Thyroid gland (tissue), 4 donors: Measurements from ENCODE around the gene PLXNC1. TPM values are rescaled to one million over a fixed set of nuclear protein-coding genes. Genes with fewer than 3 reads are reported as not detected.

Source experiments
- DNase-seq, 2 donors: peaks; one replicate each; pipeline ENCODE4 v3.0.0-alpha.2; 2019
- H3K27ac ChIP-seq, 3 donors: fragments of 200-600 bp; sonication (generic); 1 replicate in 2 of 3; 2 replicates in 1 of 3; pipeline ENCODE4 v1.5.1; 2016 to 2019; ENCODE audit warnings: mild to moderate bottlenecking in 1 of 3, moderate library complexity in 1 of 3
- H3K27me3 ChIP-seq: fragments of 200-600 bp; sonication (generic); one replicate; pipeline ENCODE4 v1.5.1; 2019
- H3K36me3 ChIP-seq, 2 donors: fragments of 200-600 bp; sonication (generic); one replicate each; pipeline ENCODE4 v1.5.1; 2016 to 2019
- H3K4me1 ChIP-seq, 2 donors: fragments of 200-600 bp; sonication (generic); one replicate each; pipeline ENCODE4 v1.5.1; 2017 to 2019
- H3K4me3 ChIP-seq, 3 donors: fragments of 200-600 bp; sonication (generic); replicated peaks in 1 of 3; 1 replicate in 2 of 3; 2 replicates in 1 of 3; pipeline ENCODE4 v1.5.1; 2016; ENCODE audit warnings: mild to moderate bottlenecking in 1 of 3
- H3K9me3 ChIP-seq: fragments of 200-600 bp; sonication (generic); one replicate; pipeline ENCODE4 v1.5.1; 2017
- POLR2A ChIP-seq, 2 donors: fragments of 450-650 bp; IDR thresholded peaks; one replicate each; pipeline ENCODE4 v1.6.1; 2017; ENCODE audit warnings: antibody characterized with exemption in 2 of 2, mild to moderate bottlenecking in 2 of 2, moderate library complexity in 1 of 2
- WGBS, 2 donors: methylation state at CpG; one replicate each; pipeline ENCODE4 v1.1.5; 2017; 5-methylcytosine and 5-hydroxymethylcytosine counted together
- intact Hi-C: fragments of 100-400 bp; cut with DNase I; formaldehyde crosslinking; loops from one replicate; pipeline ENCODE4 v1.15.1; 2023
- total RNA-seq, 4 donors: library from RNA; depleted of rRNA; stranded (reverse); fragments of >200 nt; gene quantifications; one replicate each; pipeline ENCODE4 v1.2.3, GENCODE V29; 2016
- TF ChIP-seq, protein P1 (sequence below), 6 experiments: fragments of 200-600 bp in 3 of 6; fragments of 450-650 bp in 3 of 6; sonication (generic) in 3 of 6; IDR thresholded peaks; one replicate each; pipeline ENCODE4 v1.5.1; 2016 to 2019; ENCODE audit warnings: antibody characterized with exemption in 6 of 6, mild to moderate bottlenecking in 2 of 6, inconsistent platforms in 1 of 6, moderate library complexity in 1 of 6

PLXNC1 gene
- total RNA-seq, 4 donors from 2014 or later, result 4.5 to 7.2 (median 5.1) TPM

DNA sequence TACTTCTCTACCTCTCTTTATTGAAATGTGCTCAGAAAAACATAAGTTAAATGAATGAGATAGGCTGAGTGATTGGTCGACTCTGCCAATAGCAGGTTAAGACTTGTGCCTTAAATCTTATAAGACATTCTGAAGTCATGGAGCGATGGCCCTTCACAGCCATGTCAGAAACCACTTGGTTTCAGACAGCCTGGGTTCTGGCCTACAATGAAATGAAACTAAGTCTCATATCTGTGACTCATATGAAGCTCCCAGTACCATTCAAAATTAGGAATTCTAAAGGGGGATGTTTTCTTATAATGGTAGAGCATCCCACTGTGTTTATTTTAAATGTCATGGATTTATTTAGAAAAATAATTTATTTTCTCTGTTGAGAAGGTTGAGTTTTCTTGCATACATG lies 42.6 kb downstream of the PLXNC1 start:
- WGBS, 2 donors, result 96 to 98% methylated on average over 2 of the region's 2 CpGs
- Histone ChIP-seq H3K27me3 (no peaks in the 10 kb centered on the region), H3K36me3 (no peaks in the 10 kb centered on the region), H3K27ac (no peak overlapping the region), H3K4me1 (no peaks in the 10 kb centered on the region), H3K9me3 (no peaks in the 10 kb centered on the region), H3K4me3 (no peak overlapping the region)
- intact Hi-C loops, result no loop called here
- TF ChIP-seq, protein P1, sequence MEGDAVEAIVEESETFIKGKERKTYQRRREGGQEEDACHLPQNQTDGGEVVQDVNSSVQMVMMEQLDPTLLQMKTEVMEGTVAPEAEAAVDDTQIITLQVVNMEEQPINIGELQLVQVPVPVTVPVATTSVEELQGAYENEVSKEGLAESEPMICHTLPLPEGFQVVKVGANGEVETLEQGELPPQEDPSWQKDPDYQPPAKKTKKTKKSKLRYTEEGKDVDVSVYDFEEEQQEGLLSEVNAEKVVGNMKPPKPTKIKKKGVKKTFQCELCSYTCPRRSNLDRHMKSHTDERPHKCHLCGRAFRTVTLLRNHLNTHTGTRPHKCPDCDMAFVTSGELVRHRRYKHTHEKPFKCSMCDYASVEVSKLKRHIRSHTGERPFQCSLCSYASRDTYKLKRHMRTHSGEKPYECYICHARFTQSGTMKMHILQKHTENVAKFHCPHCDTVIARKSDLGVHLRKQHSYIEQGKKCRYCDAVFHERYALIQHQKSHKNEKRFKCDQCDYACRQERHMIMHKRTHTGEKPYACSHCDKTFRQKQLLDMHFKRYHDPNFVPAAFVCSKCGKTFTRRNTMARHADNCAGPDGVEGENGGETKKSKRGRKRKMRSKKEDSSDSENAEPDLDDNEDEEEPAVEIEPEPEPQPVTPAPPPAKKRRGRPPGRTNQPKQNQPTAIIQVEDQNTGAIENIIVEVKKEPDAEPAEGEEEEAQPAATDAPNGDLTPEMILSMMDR (IDR thresholded peaks at IDR 0.05), result no peak
- TF ChIP-seq POLR2A (IDR thresholded peaks at IDR 0.05), result no peak
- no peak for DNase-seq

GRCh38 chr12:94191811-94192210 lies 43.4 kb downstream of the PLXNC1 start:
- no peak for DNase-seq
- H3K36me3 ChIP-seq, result no peaks in the 10 kb centered on the region
- 89 to 94% methylated on average over 1 of the region's 1 CpG for WGBS, 2 donors
- intact Hi-C loops, result no loop called here
- no peaks in the 10 kb centered on the region for H3K27me3 ChIP-seq
- TF ChIP-seq, protein P1 (IDR thresholded peaks at IDR 0.05), result no peak
- TF ChIP-seq POLR2A (IDR thresholded peaks at IDR 0.05), result no peak
- no peaks in the 10 kb centered on the region for H3K4me1 ChIP-seq
- no peak overlapping the region for H3K27ac ChIP-seq
- H3K4me3 ChIP-seq, result no peak overlapping the region
- no peaks in the 10 kb centered on the region for H3K9me3 ChIP-seq

GRCh38 chr12:94192506-94192905 lies 44.1 kb downstream of the PLXNC1 start:
- Histone ChIP-seq H3K4me3 (no peak overlapping the region), H3K36me3 (no peaks in the 10 kb centered on the region), H3K4me1 (no peaks in the 10 kb centered on the region), H3K9me3 (no peaks in the 10 kb centered on the region), H3K27ac (no peak overlapping the region), H3K27me3 (no peaks in the 10 kb centered on the region)
- intact Hi-C loops, result no loop called here
- TF ChIP-seq, protein P1 (IDR thresholded peaks at IDR 0.05), result no peak
- no peak for TF ChIP-seq POLR2A (IDR thresholded peaks at IDR 0.05)
- no peak for DNase-seq

- intact Hi-C loops, result no loop called here
- Histone ChIP-seq H3K4me3 (no peak overlapping the region), H3K27ac (no peak overlapping the region), H3K4me1 (no peaks in the 10 kb centered on the region), H3K9me3 (no peaks in the 10 kb centered on the region), H3K27me3 (no peaks in the 10 kb centered on the region), H3K36me3 (no peaks in the 10 kb centered on the region)
- 91 to 95% methylated on average over 3 of the region's 3 CpGs for WGBS, 2 donors
- TF ChIP-seq, protein P1 (IDR thresholded peaks at IDR 0.05), result no peak
- no peak for TF ChIP-seq POLR2A (IDR thresholded peaks at IDR 0.05)
- DNase-seq, result no peak
Measured at GRCh38 chr12:94193168-94193567, 44.8 kb downstream of the PLXNC1 start.

DNA sequence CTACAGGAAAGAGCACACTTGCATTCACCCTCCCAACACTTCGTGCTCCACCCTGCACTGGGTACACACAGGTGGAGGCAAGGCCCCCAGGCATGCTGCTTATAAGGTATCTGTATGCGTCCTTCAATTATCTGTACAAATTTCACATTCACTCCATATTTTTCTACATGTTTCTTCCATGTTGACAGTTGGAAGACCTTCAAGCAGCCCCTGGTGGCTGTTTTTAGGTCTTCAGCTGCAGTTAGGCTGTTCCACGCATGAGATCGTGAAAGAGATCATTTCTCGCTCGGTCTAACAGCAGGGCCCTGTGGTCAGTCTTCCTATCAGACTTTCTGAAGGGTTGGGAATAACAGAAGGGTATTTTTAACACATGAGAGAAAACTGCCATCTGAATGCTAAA lies 47.1 kb downstream of the PLXNC1 start:
- Histone ChIP-seq H3K4me3 (no peak overlapping the region), H3K36me3 (no peaks in the 10 kb centered on the region), H3K4me1 (no peaks in the 10 kb centered on the region), H3K27ac (no peak overlapping the region), H3K27me3 (no peaks in the 10 kb centered on the region), H3K9me3 (no peaks in the 10 kb centered on the region)
- DNase-seq, result no peak
- TF ChIP-seq POLR2A (IDR thresholded peaks at IDR 0.05), result no peak
- TF ChIP-seq, protein P1 (IDR thresholded peaks at IDR 0.05), result no peak
- 99% methylated on average over 6 of the region's 6 CpGs for WGBS, 2 donors
- intact Hi-C loops, result no loop called here
